SKM-1 (cell line): ENCODE data around the gene MRPL52.
"Not testable (repeated sequence)": the region's sequence is repeated elsewhere in the genome, so short reads cannot be mapped to it uniquely, and the experiment has no call there.

Experiments
- DNase-seq: peaks from one replicate; lab custom pipeline; 2025; ENCODE audit not compliant: unreplicated experiment; lab: John Stamatoyannopoulos, UW

The MRPL52 gene

DNA sequence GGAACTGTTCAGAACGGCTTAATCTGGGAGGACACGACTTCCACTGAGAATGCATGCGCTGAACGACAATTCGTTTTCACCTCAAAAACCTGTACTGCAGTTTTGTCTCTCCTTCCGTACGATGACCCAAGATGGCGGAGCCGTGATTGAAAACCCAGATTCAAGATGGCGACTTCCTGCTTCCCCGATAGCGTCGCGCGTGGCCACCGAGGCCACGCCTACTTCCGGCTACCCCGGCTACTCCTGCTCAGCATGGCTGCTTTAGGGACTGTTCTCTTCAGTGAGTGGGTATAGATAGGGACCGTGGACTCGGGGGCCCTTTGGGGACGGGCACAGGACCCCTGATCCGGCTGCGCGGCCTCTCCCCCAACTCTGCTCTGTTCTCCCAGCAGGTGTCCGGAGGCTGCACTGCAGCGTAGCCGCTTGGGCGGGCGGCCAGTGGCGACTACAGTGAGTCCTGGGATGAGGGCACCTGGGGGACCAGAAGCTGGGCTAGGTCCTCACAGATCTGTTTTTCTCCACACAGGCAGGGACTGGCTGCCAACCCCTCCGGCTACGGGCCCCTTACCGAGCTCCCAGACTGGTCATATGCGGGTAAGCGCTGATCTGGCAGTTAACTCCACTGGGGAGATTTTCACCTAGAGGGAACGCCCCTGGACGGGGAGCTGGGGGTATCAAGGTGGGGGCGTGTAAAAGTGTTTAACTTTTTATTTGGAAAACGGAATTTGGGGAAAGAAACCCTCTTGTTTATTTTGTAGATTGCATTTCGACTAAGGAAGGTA lies at the start of gene MRPL52:
Gene MRPL52 (plus strand): TSS at position 227 of the 782 bp plus-strand sequence. CDS start 26 bp downstream, at position 253.
- DNase-seq, result peak; percentile 45

DNA sequence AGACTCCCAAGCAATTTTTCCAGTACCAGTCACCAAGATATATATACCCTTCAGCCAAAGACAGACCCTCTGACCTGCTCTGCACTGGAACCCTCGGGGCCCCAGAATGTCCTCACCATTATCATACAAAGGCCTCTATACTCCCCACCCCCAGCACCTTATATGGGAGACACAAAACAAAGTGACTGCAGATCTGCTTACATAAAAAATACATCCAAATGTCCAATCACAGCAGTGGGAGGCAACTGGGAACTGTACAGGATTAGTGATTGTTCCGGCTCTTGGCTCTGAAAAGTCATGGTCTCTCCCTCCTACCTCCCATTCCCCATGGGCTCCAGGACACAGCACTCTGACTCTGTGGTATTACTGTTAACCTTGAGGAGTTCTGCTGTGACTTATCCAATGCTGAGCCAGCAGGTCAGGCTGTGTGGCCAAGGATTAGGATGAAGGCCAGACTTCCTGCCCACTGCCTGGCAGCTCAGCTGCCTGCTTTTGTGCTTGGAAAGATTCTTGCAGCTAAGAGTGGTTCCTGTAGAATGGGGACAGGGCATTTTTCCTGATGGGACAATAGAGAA lies 49.5 kb upstream of the MRPL52 start:
- DNase-seq, result no peak

DNA sequence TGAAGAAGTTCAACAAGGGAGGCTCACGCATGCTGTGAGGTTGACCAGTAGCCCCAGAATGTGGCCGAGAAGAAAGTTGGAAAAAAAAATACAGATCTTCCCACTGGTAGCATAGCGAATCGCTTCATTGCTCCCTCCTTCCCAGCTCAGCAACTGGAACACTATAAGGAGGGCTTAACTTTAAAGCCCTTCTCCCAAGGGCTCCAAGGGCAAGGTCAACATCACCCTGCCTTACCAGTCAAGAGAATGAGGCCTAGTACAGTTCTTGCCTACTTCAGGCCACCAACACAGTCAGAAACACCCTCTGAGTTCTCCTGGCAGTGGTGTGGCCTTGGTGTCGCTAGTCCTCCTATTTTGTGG lies 48.8 kb upstream of the MRPL52 start:
- DNase-seq, result no peak

DNA sequence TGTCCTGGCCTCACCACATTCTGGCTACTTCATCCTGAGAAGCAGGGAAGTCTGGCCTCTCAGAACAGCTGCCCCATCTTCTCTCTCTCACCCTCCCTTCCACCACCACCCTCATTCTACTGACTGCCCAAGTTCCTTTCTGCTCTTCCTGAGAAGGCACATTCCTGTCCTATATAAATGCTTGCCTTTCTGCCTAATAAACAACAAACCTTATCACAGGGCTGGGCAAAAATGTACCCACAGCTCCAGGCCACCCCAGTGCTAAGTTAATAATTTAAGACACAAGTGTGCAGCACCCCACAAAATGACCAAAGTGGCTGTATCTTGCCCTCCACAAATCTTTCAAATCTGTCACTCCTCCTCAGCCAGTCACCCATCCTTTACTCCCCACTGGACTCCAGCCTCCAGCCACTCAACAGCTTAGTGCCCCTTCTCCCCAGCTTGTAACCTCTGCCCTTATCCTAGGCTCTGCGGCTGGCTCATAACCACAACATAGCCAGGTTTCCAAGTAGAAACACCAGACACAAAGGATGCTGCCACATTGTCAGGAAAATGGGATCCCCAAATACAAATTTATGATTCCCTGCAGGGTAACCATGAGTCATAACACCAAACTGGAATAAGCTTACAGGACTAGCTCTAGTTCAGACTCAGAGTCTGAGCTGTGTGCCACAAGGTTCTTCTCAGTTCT lies 48.2 kb upstream of the MRPL52 start:
- DNase-seq, result no peak

DNA sequence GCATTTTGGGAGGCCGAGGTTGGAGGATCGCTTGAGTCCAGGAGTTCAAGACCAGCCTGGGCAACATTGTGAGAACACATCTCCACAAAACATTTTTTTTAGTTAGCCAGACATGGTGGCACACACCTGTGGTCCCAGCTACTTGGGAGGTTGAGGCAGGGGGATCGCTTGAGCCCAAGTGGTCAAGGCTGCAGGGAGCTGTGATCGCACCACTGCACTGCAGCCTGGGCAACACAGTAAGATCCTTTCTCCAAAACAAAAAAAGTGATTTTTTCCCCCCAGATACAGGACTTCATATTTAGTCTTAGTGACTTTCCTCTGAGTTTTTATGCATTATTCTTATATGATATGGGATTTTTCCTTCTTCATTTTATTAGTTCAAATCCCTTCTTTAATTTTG lies 43.0 kb upstream of the MRPL52 start:
- DNase-seq, result no peak

DNA sequence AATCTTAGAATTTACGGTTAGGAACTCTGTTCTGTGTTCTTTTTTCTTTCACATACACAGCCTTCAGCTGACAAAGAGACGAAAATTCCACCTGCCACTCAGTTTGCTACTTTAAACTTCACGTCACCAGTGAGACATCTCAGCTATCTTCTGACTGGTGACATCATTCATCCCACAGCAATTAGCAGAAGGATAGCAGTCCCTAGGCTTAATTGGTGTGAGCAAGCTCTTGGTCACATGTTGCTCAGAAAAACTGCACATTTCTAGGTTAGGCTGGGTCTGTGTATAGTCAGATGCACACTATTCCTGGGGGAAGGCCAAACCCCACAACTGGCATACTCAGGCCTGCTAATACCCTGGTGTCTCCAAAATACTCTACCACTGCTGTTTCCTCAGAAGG lies 38.4 kb upstream of the MRPL52 start:
- no peak for DNase-seq

DNA sequence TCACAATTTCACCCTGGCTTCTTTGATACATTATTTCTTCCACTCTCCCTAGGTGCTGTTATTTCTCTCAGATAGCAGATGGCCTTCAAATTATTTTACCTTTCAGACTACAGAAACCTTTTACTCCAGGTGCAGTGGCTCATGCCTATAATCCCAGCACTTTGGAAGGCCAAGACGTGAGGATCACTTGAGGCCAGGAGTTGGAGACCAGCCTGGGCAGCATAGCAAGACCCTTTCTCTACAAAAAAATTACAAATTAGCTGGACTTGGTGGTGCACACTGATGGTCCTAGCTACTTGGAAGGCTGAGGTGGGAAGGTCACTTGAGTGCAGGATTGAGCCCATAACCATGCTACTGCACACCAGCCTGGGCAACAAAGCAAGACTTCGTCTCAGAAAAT lies 37.5 kb upstream of the MRPL52 start:
- DNase-seq, result no peak

DNA sequence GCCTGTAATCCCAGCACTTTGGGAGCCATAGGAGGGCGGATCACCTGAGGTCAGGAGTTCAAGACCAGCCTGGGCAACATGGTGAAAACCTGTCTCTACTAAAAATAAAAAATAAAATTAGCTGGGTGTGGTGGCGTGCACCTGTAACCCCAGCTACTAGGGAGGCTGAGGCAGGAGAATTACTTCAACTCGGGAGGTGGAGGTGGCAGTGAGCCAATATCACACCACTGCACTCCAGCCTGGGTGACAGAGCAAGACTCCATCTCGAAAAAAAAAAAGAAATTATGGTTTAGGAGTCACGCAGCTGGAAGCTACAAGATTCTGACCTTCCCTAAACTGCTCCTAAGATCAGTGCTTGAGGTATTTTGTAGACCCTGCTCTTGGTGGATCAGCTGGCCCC lies 36.1 kb upstream of the MRPL52 start:
- DNase-seq, result not testable (repeated sequence)

DNA sequence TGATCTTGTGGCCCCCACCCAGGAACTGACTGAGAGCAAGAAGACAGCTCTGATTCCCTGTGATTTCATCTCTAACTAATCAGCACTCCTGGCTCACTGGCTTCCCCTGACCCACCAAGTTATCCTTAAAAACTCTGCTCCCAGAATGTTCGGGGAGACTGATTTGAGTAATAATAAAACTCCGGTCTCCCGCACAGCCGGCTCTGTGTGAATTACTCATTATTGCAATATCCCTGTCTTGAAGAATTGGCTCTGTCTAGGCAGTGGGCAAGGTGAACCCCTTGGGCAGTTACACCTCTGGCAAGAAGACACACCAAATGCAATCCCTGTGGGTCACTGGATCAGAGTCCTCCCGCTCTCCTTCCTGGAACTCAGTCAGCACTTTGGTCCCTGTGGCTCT lies 35.7 kb upstream of the MRPL52 start:
- DNase-seq, result no peak

DNA sequence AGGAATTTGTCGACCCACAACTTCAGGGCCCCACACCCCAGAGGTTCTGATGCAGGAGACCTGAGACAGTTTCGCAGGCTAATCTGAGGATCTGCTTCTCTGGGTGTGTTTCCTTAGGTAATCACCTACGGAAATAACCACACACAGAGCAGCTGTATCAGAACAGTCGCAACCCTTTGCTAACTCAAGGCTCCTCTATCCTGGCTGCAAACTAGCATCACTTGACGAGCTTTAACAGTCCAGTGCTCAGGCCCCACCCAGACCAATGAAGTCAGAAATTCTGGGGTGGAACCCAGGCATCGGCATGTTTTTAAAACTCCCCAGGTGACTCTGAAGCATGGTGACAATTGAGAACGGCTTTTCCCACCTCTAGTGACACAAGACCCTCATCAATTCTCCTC lies 35.1 kb upstream of the MRPL52 start:
- no peak for DNase-seq

DNA sequence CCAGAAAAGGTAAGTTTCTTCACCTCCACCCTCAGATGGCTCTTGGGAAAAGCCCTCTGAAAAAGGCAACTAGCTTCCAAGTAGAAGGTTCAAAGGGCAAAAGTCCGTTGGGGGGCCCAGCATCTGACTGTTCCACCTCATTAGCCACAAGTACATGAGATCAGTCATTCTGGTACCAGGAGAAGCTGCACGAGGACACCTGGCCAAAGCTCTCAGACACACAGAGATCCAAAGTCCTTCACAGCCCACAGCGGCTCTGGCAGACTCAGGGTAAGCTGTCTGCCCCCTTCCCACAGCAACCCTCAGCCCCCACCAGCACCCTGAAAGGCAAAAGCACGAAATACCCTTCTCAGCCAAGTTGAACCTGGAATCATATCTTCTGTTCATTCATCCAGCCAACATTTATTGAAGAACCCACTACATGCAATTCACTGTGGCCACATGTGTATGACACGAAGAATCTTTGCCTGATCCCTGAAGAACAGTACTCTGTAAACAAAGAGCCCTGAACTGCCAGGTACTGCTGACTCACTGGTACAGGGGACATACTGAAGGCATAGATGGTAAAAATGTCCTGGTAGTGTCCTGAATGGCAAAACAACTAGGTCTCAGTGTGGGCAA lies 33.5 kb upstream of the MRPL52 start:
- no peak for DNase-seq

DNA sequence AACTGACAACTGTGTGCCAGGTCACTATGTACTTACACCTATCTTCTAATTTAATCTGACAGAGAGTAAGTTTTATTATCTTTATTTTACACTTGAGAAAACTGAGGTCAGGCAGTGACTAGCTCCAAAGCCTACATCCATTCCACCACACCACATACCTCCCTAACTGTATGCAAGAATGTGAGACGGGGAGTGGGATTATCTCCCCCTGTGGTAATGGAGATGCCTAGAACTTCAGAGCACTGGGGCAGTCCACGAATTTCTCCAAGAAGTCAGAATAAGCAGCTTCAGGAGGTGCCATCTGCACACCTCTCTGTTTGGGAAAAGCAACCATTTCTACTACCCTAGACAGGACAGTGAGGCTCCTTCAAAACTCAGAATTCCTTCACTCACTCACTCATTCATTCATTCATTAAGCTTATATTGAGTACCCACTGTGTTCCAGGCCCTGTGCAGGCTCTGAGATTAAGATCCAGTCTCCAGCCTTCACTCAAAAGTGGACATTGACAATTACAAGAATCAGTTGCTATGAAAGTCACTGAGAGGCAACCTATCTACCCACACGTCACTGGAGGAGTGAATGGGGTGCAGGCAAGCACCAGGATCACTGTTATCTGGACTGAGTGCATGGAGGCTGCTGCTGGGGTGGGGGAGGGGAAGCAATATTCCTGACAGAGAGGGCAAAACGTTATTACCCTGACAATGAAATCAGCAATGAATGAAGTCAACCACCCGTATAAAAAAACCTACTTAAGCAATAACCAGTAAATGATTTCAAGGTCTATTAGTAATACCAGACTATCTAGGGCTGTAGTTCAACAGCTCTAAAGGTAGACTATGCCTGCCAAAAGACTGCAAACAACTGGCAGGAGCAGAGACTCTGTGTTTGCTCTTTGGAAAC lies 32.4 kb upstream of the MRPL52 start:
- DNase-seq, result no peak

DNA sequence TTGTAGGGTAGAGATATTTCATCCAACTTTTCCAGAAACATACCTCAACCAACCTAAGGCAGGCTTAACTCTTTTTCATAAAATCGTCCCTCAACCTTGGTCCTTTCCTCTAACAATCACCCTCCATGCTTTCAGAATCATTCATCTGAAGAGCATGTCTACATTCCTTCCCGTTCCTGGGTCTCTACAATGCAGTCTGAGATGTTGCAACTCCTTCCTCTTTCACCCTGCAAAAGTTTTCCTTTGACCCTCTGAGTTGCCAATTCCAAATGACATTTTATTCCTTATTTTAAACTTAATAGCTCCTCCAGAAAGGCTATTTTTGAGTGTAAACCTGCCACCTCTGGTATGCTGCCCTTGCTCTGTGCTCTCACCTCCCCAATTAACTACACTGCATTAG lies 31.2 kb upstream of the MRPL52 start:
- peak; percentile 2 for DNase-seq

DNA sequence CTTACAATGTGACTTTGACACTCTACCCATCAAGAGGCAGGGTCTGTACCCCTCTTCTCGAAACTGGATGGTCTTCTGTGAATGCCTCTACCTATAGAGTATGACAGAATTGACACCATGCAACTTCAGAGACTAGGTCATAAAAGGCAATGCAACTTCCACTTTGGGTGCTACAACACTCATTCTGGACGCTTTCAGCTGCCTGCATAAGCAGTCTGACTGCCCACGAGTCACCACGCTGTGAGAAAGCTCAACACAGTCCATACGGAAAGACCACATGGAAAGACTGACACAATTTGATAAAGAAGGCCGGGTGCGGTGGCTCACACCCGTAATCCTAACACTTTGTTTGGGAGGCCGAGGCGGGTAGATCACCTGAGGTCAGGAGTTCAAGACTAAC lies 29.3 kb upstream of the MRPL52 start:
- DNase-seq, result no peak

DNA sequence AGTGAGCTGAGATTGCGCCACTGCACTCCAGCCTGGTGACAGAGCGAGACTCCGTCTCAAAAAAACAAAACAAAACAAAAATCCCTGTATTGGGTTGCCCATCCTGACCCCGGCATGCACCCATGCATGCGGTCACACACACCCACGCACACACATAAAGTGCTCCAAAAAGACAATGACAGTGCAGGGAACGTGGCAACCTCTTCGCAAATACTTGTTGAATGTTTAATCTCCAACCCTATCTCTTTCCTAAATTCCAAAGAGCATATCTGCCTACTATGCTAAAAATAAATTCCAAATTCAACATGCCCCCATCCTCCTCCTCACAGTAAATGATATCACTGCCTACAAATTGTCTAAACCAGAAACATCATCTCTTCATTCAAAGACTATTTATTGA lies 28.0 kb upstream of the MRPL52 start:
- no peak for DNase-seq

DNA sequence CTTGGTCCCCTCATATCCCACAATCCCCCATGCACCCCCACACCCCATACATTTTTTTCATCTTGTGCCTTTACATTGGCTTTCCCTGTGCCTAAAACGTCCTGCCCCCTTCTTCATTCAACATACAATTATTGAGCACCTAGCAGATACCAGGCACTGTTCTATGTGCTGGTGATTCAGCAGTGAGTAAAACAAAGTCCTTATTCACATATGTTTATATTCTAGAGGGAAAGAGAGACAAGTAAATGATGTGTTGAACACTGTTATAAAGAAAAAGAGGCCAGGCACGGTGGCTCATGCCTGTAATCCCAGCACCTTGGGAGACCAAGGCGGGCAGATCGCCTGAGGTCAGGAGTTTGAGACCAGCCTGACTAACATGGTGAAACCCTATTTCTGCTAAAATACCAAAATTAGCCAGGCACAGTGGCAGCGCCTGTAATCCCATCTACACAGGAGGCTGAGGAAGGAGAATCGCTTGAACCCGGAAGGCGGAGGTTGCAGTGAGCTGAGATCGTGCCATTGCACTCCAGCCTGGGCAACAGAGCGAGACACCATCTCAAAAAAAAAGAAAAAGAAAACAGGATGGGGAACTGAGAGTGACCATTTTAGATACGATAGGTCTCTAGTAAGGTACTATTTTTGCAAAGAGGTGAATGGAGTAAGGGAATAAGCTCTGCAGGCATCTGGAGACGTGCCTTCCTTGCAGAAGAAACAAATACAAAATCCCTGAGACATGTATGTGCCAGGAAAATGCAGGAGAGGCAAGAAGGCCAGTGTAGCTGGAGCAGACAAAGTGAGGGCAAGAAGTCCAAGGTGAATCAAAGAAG lies 26.6 kb upstream of the MRPL52 start:
- no peak for DNase-seq

DNA sequence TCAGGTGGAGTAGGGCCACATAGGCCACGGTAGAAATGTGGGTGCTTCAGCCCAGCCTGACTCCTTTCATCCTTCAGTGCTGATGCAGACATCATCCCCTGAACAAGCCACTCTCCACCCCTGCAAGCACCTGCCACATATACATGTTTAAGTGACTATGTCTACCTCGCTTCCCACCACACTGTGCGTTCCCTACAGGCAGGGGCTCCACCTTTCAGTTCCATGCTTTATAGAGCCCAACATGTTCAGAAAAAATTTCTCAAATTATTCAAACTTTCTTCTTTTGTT lies 26.1 kb upstream of the MRPL52 start:
- no peak for DNase-seq

DNA sequence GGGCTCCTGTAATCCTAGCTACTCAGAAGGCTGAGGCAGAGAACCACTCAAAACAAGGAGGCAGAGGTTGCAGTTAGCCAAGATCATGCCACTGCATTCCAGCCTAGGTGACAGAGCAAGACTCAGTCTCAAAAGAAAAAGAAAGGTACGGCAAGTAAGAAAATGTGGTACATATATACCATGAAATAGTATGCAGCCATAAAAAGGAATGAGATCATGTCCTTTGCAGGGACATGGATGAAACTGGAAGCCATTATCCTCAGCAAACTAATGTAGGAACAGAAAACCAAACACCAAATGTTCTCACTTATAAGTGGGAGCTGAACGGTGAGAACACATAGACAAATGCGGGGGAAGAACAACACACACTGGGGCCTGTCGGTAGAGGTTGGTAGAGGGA lies 24.5 kb upstream of the MRPL52 start:
- not testable (repeated sequence) for DNase-seq

DNA sequence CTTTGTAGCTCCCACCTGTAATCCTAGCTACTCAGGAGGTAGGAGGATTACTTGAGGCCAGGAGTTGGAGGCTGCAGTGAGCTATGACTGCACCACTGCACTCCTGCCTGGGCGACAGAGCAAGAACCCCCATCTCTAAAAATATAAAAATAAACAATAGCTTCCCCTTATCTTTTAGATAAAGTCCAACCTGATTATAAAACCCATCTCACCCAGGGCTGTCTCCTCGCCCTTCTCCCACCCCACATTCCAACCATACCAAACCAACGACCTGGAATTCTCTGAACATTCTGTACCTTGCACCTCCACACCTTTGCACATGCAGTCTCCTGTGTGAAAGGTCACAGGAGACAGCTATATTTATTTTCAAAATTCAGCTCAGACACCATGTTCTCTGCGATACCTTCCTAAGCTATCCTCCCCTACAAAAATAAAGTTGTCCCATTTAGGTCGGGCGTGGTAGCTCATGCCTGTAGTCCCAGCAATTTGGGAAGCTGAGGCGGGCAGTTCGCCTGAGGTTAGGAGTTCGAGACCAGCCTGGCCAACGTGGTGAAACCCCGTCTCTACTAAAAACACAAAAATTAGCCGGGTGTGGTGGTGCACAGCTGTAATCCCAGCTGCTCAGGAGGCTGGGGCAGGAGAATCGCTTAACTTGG lies 22.1 kb upstream of the MRPL52 start:
- DNase-seq, result no peak
